ENCODE measurements around the gene GPR153.

GPR153 gene

DNA sequence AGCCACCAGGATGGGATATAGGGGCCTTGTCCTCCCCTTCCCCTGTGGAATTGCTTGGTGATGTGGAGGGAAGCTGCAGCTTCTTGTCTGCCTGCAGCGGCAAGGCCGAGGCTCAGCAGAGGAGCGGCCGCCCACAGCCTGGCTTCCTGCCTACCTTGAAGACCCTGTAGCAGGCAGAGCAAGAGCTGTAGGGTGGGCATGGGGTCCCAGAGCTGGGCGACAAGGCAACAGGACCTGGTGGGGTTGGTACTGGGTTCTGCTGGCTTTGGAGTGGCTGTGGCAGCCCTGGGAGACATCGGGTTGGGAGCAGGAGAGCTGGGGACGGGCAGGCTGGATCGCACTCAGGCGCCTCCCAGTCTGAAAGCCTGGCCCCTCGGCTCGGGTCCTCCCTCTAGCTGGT is 5.7 kb upstream of the GPR153 start:
- 91% methylated on average over 11 of the region's 11 CpGs for WGBS
- H2BK5ac ChIP-seq (ENCODE audit: low read depth, low read length, poor library complexity, severe bottlenecking) = no peak overlapping the region

DNA sequence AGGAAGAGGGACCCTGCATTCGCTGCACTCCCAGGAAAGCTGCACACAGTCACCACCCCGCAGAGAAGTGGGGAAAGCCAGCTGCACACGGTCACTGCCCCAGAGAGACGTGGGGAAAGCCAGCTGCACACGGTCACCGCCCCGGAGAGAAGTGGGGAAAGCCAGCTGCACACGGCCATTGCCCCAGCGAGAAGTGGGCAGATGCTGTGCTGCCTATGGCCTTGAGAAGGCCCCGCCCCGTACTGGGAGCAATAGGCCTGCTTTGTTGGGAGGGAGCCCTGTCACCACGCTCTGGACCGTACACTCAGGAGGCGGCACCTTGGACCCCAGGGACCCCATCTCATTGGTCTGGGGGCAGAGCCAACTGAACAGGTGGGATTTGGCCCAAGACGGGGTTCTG is 4.3 kb upstream of the GPR153 start:
- no peak overlapping the region for H2BK12ac ChIP-seq (ENCODE audit: low read length in 2 of 2)
- 94% methylated on average over 15 of the region's 15 CpGs for WGBS
- peaks cover 58% of the 10 kb centered on the region for H3K4me1 ChIP-seq (ENCODE audit: control insufficient read depth, insufficient read depth, low read depth, low read length)
- no peak overlapping the region for H4K8ac ChIP-seq (ENCODE audit: low read length)
- no peak overlapping the region for H3K4me3 ChIP-seq (ENCODE audit: insufficient read depth in 1 of 2, low read depth in 1 of 2, low read length in 2 of 2)
- no peak overlapping the region for H3K14ac ChIP-seq (ENCODE audit: low read length in 2 of 2)
- no peak overlapping the region for H2AK5ac ChIP-seq (ENCODE audit: low read length, severe bottlenecking)
- no peak overlapping the region for H2BK120ac ChIP-seq (ENCODE audit: low read depth, low read length)
- H3K9me3 ChIP-seq (ENCODE audit: control insufficient read depth, low read length) = no peaks in the 10 kb centered on the region
- no peaks in the 10 kb centered on the region for H3K27me3 ChIP-seq (ENCODE audit: control insufficient read depth in 1 of 2, insufficient read depth in 1 of 2, low read length in 2 of 2)
- H3K4me2 ChIP-seq (ENCODE audit: low read length, poor library complexity, severe bottlenecking) = no peak overlapping the region
- H2BK15ac ChIP-seq (ENCODE audit: low read depth, poor library complexity, severe bottlenecking) = no peak overlapping the region
- no peak overlapping the region for H3K4ac ChIP-seq (ENCODE audit: low read depth in 1 of 2, low read length in 2 of 2)
- H3K18ac ChIP-seq (ENCODE audit: low read depth in 1 of 2, low read length in 2 of 2) = no peak overlapping the region
- no peak for DNase-seq
- H3K23ac ChIP-seq (ENCODE audit: low read length in 2 of 2) = no peak overlapping the region
- no peak overlapping the region for H2BK5ac ChIP-seq (ENCODE audit: low read depth, low read length, poor library complexity, severe bottlenecking)
- no peak overlapping the region for H3K27ac ChIP-seq (ENCODE audit: low read length, poor library complexity, severe bottlenecking)
- no peak overlapping the region for H3K9ac ChIP-seq (ENCODE audit: low read length)
- no peak overlapping the region for H4K91ac ChIP-seq (ENCODE audit: low read length)
- H3K79me1 ChIP-seq (replicated peaks; ENCODE audit: low read length, poor library complexity, severe bottlenecking) = no peaks in the 10 kb centered on the region
- H3K36me3 ChIP-seq (ENCODE audit: control insufficient read depth in 1 of 2, insufficient read depth in 2 of 2, low read depth in 1 of 2, low read length in 2 of 2) = peaks cover 0 to 6% of the 10 kb centered on the region in 2 experiments
- H2AFZ ChIP-seq (ENCODE audit: low read depth, low read length) = no peak overlapping the region

More for the DNA sequence above, 5.7 kb upstream of the GPR153 start:
- H3K4me1 ChIP-seq (ENCODE audit: control insufficient read depth, insufficient read depth, low read depth, low read length) = peaks cover 59% of the 10 kb centered on the region
- H2AFZ ChIP-seq (ENCODE audit: low read depth, low read length) = no peak overlapping the region
- H3K27me3 ChIP-seq (ENCODE audit: control insufficient read depth in 1 of 2, insufficient read depth in 1 of 2, low read length in 2 of 2) = no peaks in the 10 kb centered on the region
- no peak for DNase-seq
- no peak overlapping the region for H3K18ac ChIP-seq (ENCODE audit: low read depth in 1 of 2, low read length in 2 of 2)
- H3K4ac ChIP-seq (ENCODE audit: low read depth in 1 of 2, low read length in 2 of 2) = no peak overlapping the region
- H2BK15ac ChIP-seq (ENCODE audit: low read depth, poor library complexity, severe bottlenecking) = no peak overlapping the region
- H3K4me2 ChIP-seq (ENCODE audit: low read length, poor library complexity, severe bottlenecking) = no peak overlapping the region
- H2AK5ac ChIP-seq (ENCODE audit: low read length, severe bottlenecking) = no peak overlapping the region
- H2BK120ac ChIP-seq (ENCODE audit: low read depth, low read length) = no peak overlapping the region
- H3K14ac ChIP-seq (ENCODE audit: low read length in 2 of 2) = no peak overlapping the region
- no peaks in the 10 kb centered on the region for H3K9me3 ChIP-seq (ENCODE audit: control insufficient read depth, low read length)
- H3K9ac ChIP-seq (ENCODE audit: low read length) = no peak overlapping the region
- H3K36me3 ChIP-seq (ENCODE audit: control insufficient read depth in 1 of 2, insufficient read depth in 2 of 2, low read depth in 1 of 2, low read length in 2 of 2) = peaks cover 0 to 12% of the 10 kb centered on the region in 2 experiments
- no peak overlapping the region for H3K4me3 ChIP-seq (ENCODE audit: insufficient read depth in 1 of 2, low read depth in 1 of 2, low read length in 2 of 2)
- H3K23ac ChIP-seq (ENCODE audit: low read length in 2 of 2) = no peak overlapping the region
- no peak overlapping the region for H3K27ac ChIP-seq (ENCODE audit: low read length, poor library complexity, severe bottlenecking)
- no peak overlapping the region for H4K91ac ChIP-seq (ENCODE audit: low read length)
- no peak overlapping the region for H4K8ac ChIP-seq (ENCODE audit: low read length)
- H2BK12ac ChIP-seq (ENCODE audit: low read length in 2 of 2) = no peak overlapping the region
- no peaks in the 10 kb centered on the region for H3K79me1 ChIP-seq (replicated peaks; ENCODE audit: low read length, poor library complexity, severe bottlenecking)

DNA sequence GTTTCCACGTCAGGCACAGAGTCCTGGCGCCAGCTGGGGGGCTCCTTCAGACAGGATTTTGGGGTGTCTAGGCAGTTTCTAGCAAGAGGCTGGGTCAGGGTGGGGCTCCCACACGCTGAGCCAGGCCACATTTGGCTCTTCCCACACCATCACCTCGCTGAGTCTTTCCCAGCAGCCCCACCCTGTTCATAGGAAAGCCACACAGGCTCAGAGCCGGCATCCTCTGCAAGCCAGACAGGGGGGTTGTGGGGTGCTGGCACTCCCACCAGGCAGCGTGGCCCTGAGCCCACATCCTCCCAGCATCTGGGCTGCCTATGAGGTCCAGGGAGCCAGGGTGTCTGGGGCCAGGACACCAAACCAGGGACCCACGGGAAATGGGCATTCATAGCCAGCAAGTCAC is 2.8 kb upstream of the GPR153 start:
- no peak overlapping the region for H3K4me2 ChIP-seq (ENCODE audit: low read length, poor library complexity, severe bottlenecking)
- H4K8ac ChIP-seq (ENCODE audit: low read length) = no peak overlapping the region
- H2BK12ac ChIP-seq (ENCODE audit: low read length in 2 of 2) = no peak overlapping the region
- no peak overlapping the region for H2BK120ac ChIP-seq (ENCODE audit: low read depth, low read length)
- H3K4me1 ChIP-seq (ENCODE audit: control insufficient read depth, insufficient read depth, low read depth, low read length) = peaks cover 48% of the 10 kb centered on the region
- H3K79me1 ChIP-seq (replicated peaks; ENCODE audit: low read length, poor library complexity, severe bottlenecking) = no peaks in the 10 kb centered on the region
- no peak overlapping the region for H3K23ac ChIP-seq (ENCODE audit: low read length in 2 of 2)
- H2BK5ac ChIP-seq (ENCODE audit: low read depth, low read length, poor library complexity, severe bottlenecking) = no peak overlapping the region
- no peak overlapping the region for H2AK5ac ChIP-seq (ENCODE audit: low read length, severe bottlenecking)
- H3K18ac ChIP-seq (ENCODE audit: low read depth in 1 of 2, low read length in 2 of 2) = no peak overlapping the region
- H3K36me3 ChIP-seq (ENCODE audit: control insufficient read depth in 1 of 2, insufficient read depth in 2 of 2, low read depth in 1 of 2, low read length in 2 of 2) = peaks cover 0 to 6% of the 10 kb centered on the region in 2 experiments
- no peak overlapping the region for H2AFZ ChIP-seq (ENCODE audit: low read depth, low read length)
- DNase-seq = no peak
- WGBS = 84% methylated on average over 6 of the region's 7 CpGs
- no peaks in the 10 kb centered on the region for H3K9me3 ChIP-seq (ENCODE audit: control insufficient read depth, low read length)
- H3K14ac ChIP-seq (ENCODE audit: low read length in 2 of 2) = no peak overlapping the region
- no peak overlapping the region for H3K4ac ChIP-seq (ENCODE audit: low read depth in 1 of 2, low read length in 2 of 2)
- H3K27me3 ChIP-seq (ENCODE audit: control insufficient read depth in 1 of 2, insufficient read depth in 1 of 2, low read length in 2 of 2) = peaks cover 5 to 9% of the 10 kb centered on the region in 2 experiments
- H3K9ac ChIP-seq (ENCODE audit: low read length) = no peak overlapping the region
- H4K91ac ChIP-seq (ENCODE audit: low read length) = no peak overlapping the region
- no peak overlapping the region for H3K27ac ChIP-seq (ENCODE audit: low read length, poor library complexity, severe bottlenecking)
- H3K4me3 ChIP-seq (ENCODE audit: insufficient read depth in 1 of 2, low read depth in 1 of 2, low read length in 2 of 2) = no peak overlapping the region
- no peak overlapping the region for H2BK15ac ChIP-seq (ENCODE audit: low read depth, poor library complexity, severe bottlenecking)

DNA sequence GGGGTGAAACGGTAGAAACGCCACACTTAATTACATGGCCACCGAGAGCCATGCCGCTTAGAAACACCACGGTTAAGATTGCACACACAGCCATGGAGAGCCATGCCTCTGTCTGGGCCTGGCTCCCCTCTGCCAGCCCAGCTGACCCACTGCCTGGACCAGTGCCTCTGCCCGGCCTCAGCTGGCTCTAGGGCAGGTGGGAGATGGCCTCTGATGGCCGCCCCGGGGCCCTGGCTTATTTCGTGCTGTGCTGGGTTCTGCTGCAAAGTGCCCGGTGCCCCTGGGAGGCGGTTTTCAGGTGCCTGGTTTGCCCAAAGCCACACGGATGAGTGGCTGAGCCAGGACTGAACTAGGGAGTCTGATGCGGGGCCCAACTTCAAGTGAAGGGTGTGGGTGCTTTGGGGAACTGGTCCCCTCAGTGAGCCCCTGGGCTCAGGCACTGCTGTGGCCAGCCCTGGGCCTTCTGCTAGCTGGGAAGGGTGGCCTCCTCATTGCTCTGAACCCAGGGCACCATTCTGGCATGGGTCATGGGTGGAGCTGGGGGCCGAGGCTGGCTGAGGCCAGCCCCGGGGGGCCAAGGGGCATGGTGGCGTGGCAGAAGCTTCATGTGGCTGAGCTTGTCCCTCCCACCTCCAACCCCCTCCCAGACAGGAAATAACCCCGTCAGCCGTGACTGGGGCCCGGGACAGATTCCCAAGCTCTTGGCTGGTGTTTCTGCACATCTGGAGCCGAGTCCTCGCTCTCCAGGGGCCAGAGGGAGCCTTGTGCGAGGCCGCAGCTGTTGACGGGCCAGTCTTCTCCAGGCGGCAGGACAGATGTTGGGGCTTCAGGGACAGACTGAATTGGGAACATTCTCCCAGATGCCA is 1.9 kb upstream of the GPR153 start:
- Histone ChIP-seq H2AFZ (ENCODE audit: low read depth, low read length) (no peak overlapping the region), H3K9me3 (ENCODE audit: control insufficient read depth, low read length) (no peaks in the 10 kb centered on the region), H4K91ac (ENCODE audit: low read length) (no peak overlapping the region), H3K79me1 (replicated peaks; ENCODE audit: low read length, poor library complexity, severe bottlenecking) (no peaks in the 10 kb centered on the region), H2AK5ac (ENCODE audit: low read length, severe bottlenecking) (no peak overlapping the region), H2BK120ac (ENCODE audit: low read depth, low read length) (no peak overlapping the region), H3K27ac (ENCODE audit: low read length, poor library complexity, severe bottlenecking) (no peak overlapping the region), H2BK5ac (ENCODE audit: low read depth, low read length, poor library complexity, severe bottlenecking) (no peak overlapping the region), H3K4me2 (ENCODE audit: low read length, poor library complexity, severe bottlenecking) (no peak overlapping the region), H3K27me3 (ENCODE audit: control insufficient read depth in 1 of 2, insufficient read depth in 1 of 2, low read length in 2 of 2) (peaks cover 5 to 9% of the 10 kb centered on the region in 2 experiments), H3K4me1 (ENCODE audit: control insufficient read depth, insufficient read depth, low read depth, low read length) (peaks cover 42% of the 10 kb centered on the region), H2BK12ac (ENCODE audit: low read length in 2 of 2) (no peak overlapping the region), H4K8ac (ENCODE audit: low read length) (no peak overlapping the region), H2BK15ac (ENCODE audit: low read depth, poor library complexity, severe bottlenecking) (no peak overlapping the region), H3K4ac (ENCODE audit: low read depth in 1 of 2, low read length in 2 of 2) (no peak overlapping the region), H3K36me3 (ENCODE audit: control insufficient read depth in 1 of 2, insufficient read depth in 2 of 2, low read depth in 1 of 2, low read length in 2 of 2) (peaks cover 0 to 6% of the 10 kb centered on the region in 2 experiments), H3K18ac (ENCODE audit: low read depth in 1 of 2, low read length in 2 of 2) (no peak overlapping the region), H3K4me3 (ENCODE audit: insufficient read depth in 1 of 2, low read depth in 1 of 2, low read length in 2 of 2) (no peak overlapping the region), H3K23ac (ENCODE audit: low read length in 2 of 2) (no peak overlapping the region), H3K14ac (ENCODE audit: low read length in 2 of 2) (no peak overlapping the region), H3K9ac (ENCODE audit: low read length) (no peak overlapping the region)
- DNase-seq = peak; percentile 32
- 71% methylated on average over 25 of the region's 25 CpGs for WGBS
